A549 treated with RU486 at 1 μM for 4 hours (cell line): ENCODE measurements around the gene PTGS2. TPM values are rescaled to one million over a fixed set of nuclear protein-coding genes. Genes with fewer than 3 reads are reported as not detected.

ENCODE experiments used
- total RNA-seq: library from RNA; stranded (reverse); fragments of 200-300 nt; extraction: Qiagen RNA extraction; gene quantifications from 5 replicates; pipeline ENCODE4 v1.2.3, GENCODE V29; 2022; ENCODE audit warnings: low read depth

Gene PTGS2
- 5.8 to 11.2 TPM (median 9.0 TPM) in 5 replicates for total RNA-seq

DNA sequence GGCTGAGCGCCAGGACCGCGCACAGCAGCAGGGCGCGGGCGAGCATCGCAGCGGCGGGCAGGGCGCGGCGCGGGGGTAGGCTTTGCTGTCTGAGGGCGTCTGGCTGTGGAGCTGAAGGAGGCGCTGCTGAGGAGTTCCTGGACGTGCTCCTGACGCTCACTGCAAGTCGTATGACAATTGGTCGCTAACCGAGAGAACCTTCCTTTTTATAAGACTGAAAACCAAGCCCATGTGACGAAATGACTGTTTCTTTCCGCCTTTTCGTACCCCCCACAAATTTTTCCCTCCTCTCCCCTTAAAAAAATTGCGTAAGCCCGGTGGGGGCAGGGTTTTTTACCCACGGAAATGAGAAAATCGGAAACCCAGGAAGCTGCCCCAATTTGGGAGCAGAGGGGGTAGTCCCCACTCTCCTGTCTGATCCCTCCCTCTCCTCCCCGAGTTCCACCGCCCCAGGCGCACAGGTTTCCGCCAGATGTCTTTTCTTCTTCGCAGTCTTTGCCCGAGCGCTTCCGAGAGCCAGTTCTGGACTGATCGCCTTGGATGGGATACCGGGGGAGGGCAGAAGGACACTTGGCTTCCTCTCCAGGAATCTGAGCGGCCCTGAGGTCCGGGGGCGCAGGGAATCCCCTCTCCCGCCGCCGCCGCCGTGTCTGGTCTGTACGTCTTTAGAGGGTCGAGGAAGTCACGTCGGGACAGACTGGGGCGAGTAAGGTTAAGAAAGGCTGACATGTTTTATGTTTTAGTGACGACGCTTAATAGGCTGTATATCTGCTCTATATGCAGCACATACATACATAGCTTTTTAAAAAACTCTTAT lies at the start of gene PTGS2:
Gene PTGS2 (minus strand): TSS at position 179 of the 817 bp plus-strand sequence. CDS start 133 bp downstream, at position 46.

Other genes starting within 250 kb of the PTGS2 start
- gene PDC, start 219.3 kb downstream of the PTGS2 start, total RNA-seq, result not detected in 5 replicates
- 5.9 to 12.5 TPM (median 9.9 TPM) in 5 replicates for gene PLA2G4A, start 148.5 kb upstream of the PTGS2 start, total RNA-seq